Stimulated activated CD8-positive, alpha-beta memory T cell treated with anti-CD3 and anti-CD28 coated beads, Interleukin-4, amount 100 ng/mL, for 24 hours (primary cell): ENCODE data around the gene ADCY5.

Source experiments
- DNase-seq: peaks from one replicate; pipeline ENCODE4 v3.0.0-alpha.2; 2020; ENCODE audit warnings: low read depth

ADCY5 gene

GRCh38 chr3:123458255-123458654 is 9.4 kb upstream of the ADCY5 start:
- no peak for DNase-seq

DNA sequence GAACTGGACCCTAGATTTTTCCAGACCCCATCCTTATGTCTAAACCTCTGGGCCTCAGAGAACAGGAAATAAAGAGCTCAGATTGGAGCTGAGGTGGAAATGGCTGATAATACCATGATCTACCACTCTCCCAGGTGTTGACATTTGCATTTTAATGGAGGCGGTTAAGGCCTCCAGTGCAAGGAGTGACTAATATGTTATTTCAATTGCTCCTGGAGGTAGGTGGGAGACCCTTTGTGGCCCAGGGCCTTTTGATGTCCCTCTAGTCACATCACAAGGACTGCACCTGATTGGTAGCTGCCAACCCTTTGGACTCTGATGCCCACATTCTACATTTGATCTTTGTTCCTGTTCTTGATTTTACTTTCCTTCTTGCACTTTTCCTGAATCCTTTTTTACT is 9.0 kb upstream of the ADCY5 start:
- no peak for DNase-seq

DNA sequence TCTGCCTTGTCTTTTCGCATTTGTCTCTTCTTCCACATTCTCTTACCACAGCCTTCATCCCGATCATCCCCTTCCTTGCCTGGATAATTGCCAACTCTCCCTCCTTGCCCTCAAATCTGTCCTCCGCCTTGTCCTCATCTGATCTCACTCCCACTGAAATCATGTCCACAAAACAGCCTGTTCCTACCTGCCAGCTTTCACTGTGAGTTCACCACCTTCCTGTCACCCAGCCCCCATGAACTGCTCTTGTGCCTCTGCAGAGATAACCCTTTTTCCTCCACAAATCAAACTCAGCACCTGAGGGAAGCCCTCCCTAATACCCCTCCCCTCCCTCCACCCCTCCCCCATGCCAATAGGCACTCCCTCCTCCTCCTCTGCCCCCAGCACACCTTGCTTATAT is 4.8 kb upstream of the ADCY5 start:
- DNase-seq = no peak

- DNase-seq = no peak
Measured at GRCh38 chr3:123451186-123451585, 2.3 kb upstream of the ADCY5 start.

DNA sequence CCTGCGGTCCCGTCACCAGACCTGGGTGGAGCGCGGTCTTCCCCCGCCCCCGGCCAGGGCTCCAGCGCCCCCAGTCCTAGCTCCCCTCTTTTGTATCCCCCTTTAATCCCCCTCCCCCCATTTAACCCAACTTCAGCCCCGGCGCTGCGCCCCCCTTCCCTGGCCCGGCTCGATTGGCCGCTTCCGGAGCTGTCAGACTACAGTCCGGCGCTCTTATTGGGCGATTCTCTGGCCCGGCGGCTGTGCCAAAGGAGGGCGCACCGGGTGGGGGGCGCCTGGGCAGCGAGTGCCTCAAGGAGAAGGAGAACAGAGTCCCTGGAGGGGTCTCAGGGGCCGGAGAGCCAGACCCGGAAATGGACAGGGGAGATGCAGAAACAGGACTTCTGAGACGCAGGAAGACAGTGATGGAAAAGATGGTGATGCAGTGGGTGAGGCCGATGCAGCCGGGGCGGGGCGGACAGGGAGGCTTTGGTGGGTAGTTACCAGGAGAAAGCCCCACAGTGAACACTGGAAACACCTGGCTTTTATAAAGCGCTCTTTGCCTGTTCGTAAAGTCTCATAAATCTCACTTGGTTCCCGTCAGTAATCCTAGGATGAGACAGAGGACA is 1.2 kb upstream of the ADCY5 start:
- no peak for DNase-seq

GRCh38 chr3:123449102-123449996 is 459 bp upstream of the ADCY5 start:
- no peak for DNase-seq

DNA sequence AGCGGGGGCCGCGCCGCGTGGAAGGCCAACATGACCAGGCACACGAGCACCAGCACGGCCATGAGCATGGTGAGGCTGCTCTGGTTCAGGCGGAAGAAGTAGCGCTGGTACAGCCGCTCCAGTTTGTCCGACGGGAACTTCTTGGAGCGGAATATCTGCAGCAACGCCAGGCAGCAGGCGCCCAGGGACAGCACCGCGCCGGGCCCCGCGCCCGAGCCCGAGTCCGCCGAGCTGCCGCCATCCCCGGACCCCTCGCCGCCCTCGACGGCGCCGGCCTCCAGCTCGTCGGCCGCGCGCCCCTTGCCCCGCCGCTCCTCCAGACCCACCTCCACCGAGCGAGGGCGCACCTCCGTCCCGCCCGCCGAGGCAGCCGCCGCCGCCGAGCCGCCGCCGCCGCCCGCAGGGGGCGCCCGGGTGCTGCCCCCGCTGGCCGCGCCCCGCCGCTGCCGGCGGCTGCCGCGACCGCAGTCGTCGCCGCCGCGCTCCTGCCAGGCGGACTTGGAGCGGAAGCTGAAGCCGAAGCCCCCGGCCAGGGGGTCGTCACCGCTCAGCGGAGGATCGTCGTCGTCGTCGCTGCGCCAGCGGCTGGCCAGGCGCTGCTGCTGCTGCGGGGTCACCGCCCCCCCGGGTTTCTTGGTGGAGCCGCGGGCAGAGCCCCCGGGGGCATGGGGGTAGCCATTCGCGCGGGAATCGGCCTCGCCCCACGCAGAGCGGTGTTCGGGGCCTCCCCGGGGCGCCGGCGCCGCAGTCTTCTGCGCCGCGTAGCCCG is 957 bp downstream of the ADCY5 start:
- peak; percentile 16 for DNase-seq

- DNase-seq = no peak
Measured at GRCh38 chr3:123447416-123447748, 1.5 kb downstream of the ADCY5 start.

- no peak for DNase-seq
Measured at GRCh38 chr3:123446610-123447109, 2.2 kb downstream of the ADCY5 start.

DNA sequence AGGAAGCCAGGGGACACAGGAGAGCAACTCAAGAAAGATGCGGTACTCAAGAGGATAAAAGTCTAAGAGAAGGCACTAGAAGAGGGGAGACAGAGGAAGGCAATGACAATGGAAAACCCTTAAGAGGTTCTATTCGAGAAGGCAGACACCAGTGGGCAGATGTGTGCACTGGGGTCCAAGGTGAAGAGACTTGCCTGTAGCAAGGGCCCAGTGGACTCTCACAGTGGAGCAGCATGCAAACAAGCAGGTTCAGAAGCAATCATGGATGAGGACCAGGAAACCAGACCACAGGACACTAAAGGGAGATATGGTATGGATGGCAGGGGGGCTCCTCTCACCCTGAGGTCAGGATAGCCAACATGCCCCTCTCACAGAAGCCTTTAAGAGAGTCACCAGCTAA is 2.7 kb downstream of the ADCY5 start:
- no peak for DNase-seq

GRCh38 chr3:123445702-123446101 is 3.2 kb downstream of the ADCY5 start:
- DNase-seq = no peak

GRCh38 chr3:123444744-123445143 is 4.1 kb downstream of the ADCY5 start:
- no peak for DNase-seq

DNA sequence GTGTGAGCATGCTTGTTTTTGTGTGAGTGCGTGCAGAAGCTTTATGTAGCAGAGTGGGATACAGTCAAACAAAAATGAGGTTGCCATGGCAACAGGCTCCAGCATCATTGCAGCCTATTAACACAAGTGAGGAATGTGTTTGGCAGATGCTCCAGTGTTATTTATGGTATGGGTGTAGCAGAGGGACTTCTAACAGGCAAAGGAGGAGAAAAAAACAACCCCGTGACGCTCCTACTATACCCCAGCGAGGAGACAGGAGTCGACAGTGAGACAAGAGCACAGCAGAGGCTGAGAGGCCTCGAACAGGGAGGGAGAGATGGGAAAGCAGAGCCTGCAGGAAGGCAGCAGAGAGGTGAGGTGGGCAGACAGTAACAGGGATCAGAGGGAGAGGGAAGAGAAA is 4.9 kb downstream of the ADCY5 start:
- DNase-seq = no peak

DNA sequence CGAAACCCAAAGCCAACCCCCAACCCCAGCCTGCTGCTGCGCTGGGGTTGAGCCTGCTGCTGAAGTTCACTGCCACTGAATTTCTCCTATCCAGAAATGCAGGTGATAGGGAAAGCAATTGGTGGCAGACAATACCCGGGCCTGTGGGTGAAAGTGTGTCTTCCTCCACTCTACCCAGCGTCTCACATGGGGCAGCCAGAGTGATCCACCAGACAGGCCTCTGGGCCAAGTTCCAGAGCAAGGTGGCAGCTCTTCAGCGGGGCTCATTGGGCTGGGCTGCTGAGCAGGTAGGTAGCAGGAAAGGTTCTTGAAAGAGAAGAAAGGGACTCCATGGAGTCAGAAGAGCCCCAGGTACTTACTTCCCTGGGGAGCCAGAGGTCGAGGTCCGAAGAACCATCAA is 6.0 kb downstream of the ADCY5 start:
- DNase-seq = no peak

GRCh38 chr3:123442125-123442524 is 6.8 kb downstream of the ADCY5 start:
- DNase-seq = no peak

DNA sequence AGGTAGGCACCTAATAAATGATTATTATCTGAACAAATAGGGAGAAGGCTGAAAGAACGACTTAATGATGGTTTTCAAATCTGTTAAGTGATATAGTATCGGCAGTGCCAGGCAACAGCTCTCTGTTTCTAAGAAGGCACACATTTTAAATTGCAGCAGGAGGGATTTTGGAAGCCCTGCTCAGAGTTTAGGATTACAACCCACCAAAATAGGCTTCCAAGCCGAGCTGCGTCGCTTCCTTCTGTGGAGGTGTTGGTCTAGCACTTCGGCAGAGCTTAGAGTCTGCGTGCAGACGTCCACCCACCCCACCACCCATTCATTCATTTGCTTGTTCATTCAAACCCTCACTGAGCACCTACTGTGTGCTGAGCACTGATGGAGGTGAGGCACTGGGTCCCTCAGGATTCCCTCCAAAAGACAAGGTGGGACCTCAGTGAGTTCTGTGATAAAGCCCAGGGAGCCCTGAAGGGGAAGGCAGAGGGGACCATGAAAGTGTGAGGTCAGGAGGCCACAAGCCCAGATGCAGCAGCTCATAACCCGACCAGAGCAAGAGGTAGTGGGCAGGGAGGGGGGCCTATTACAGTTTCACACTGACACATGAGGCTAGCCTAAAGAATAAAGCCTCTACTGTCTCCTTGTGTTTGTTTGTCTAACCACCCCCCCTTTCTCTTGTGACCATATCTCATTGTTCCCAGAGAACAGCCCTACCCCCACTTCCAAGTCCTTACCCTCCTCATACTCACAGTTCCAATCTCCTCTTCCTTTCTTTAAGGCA is 8.9 kb downstream of the ADCY5 start:
- DNase-seq = no peak

DNA sequence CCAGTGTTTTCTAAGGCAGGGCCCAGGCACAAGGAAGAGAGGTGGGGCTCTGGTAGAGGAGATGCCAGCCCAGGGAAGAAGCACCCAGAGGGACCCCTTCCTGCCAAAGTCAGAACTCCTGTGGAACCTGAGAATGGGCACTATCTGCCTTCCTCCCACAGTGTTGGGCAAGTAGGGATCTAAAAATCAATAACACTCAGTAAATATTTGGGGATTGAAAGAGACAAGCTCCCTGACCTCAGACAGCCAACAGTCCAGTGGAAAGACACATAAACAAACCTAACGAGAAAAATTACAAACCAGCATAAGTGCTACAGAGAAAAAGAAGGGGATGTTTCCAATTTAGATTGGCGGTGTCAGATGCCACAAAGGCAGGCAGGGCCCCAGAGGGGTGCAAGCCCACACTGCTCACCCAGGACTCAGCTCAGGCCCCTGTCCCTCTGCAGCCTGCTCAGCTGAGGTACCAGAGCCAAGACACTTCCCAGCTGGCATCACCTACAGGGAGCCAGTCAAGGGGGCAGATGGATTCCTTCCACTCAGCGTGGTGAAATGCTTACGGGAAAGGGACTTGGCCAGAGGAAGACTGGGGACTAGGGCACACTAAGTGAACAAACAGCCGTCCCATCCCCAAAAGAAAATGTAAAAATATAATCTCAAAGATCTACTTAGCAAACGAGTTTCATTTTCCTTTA is 15.9 kb downstream of the ADCY5 start:
- no peak for DNase-seq

DNA sequence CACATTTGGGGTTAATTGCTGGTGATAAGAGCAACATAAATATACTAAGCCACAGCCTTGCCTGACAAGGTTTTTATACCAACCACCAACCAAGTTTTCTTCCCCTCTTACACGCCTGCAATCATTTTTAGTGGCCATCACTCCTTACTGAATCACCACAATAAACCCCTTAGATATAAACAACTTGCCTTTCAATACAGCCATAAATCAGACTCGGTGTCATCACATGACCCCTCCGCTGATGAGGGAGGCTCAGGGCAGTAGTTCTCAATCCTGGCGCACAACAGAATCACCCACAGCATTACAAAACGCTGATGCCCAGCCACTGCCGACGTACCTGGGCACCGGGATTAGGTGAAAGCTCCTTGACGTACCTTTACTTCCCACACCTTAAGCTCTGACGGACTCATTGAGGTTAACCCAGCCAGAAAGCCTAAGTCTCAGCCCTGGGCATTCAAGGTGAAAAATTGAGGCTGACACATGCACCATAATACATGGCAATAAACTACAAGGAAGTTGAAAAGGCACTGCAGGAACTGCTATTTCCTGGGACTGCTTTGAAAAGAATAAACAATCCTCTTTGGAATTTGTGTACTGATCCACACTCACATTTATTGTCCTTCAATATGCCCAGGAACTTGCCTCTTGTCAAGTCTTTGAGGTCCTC is 17.1 kb downstream of the ADCY5 start:
- no peak for DNase-seq

GRCh38 chr3:123431007-123431657 is 17.8 kb downstream of the ADCY5 start:
- DNase-seq = no peak

DNA sequence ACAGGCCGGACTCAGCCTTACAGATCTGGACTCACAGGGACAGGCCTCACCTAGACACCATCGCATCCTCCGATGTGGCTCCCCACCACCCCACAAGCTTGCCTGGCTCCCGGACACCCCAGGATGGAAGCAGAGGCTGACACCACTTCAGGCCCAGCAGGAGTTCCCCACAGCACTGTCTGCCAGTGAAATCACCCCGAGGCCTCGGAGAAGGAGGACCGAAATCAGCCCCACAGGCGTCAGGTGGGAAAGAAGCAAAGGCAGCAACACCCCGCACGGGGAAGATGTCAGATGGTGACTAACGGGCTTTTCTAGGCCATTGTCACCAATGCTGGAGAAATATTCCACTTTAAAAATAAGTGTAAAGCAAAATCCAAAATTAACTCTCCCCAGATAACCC is 18.6 kb downstream of the ADCY5 start:
- DNase-seq = no peak
